ENCODE data around the gene ASPHD2.

ASPHD2 gene

GRCh38 chr22:26471522-26471921 lies 42.5 kb downstream of the ASPHD2 start:
- DNase-seq (ENCODE audit: low read depth): no peak
- no peak for TF ChIP-seq CTCF (conservative IDR thresholded peaks at IDR 0.05; ENCODE audit: control insufficient read depth, insufficient read depth, low read depth, low read length)
- H3K4me3 ChIP-seq (ENCODE audit: control insufficient read depth, low read depth, low read length): no peak overlapping the region

- no peak overlapping the region for H3K4me3 ChIP-seq (ENCODE audit: control insufficient read depth, low read depth, low read length)
- TF ChIP-seq CTCF (conservative IDR thresholded peaks at IDR 0.05; ENCODE audit: control insufficient read depth, insufficient read depth, low read depth, low read length): no peak
- peak; percentile 39 for DNase-seq (ENCODE audit: low read depth)
These were observed 45.6 kb downstream of the ASPHD2 start for GRCh38 chr22:26474682-26475081.

- DNase-seq (ENCODE audit: low read depth): no peak
- H3K4me3 ChIP-seq (ENCODE audit: control insufficient read depth, low read depth, low read length): no peak overlapping the region
- TF ChIP-seq CTCF (conservative IDR thresholded peaks at IDR 0.05; ENCODE audit: control insufficient read depth, insufficient read depth, low read depth, low read length): no peak
These were observed 47.8 kb downstream of the ASPHD2 start for GRCh38 chr22:26476705-26477340.

GRCh38 chr22:26477341-26477731 lies 48.3 kb downstream of the ASPHD2 start:
- no peak for DNase-seq (ENCODE audit: low read depth)
- no peak for TF ChIP-seq CTCF (conservative IDR thresholded peaks at IDR 0.05; ENCODE audit: control insufficient read depth, insufficient read depth, low read depth, low read length)
- H3K4me3 ChIP-seq (ENCODE audit: control insufficient read depth, low read depth, low read length): no peak overlapping the region

GRCh38 chr22:26479043-26479791 lies 50.2 kb downstream of the ASPHD2 start:
- no peak for TF ChIP-seq CTCF (conservative IDR thresholded peaks at IDR 0.05; ENCODE audit: control insufficient read depth, insufficient read depth, low read depth, low read length)
- no peak for DNase-seq (ENCODE audit: low read depth)
- H3K4me3 ChIP-seq (ENCODE audit: control insufficient read depth, low read depth, low read length): peak overlapping the region; percentile 31

GRCh38 chr22:26479792-26480610 lies 50.9 kb downstream of the ASPHD2 start:
- H3K4me3 ChIP-seq (ENCODE audit: control insufficient read depth, low read depth, low read length): peak overlapping the region; percentile 31
- no peak for DNase-seq (ENCODE audit: low read depth)
- no peak for TF ChIP-seq CTCF (conservative IDR thresholded peaks at IDR 0.05; ENCODE audit: control insufficient read depth, insufficient read depth, low read depth, low read length)
